Inflammatory macrophage (primary cell): ENCODE measurements around the gene IL1RL1.
A peak's percentile ranks its signal among the peaks of the same experiment; 100 is the strongest.

Source experiments
- DNase-seq, 2 donors: peaks; one replicate each; pipeline ENCODE4 v3.0.0-alpha.2; 2020 to 2022
- total RNA-seq, 18 experiments: gene quantifications; one replicate each; lab custom pipeline; 2026; ENCODE audit warnings: mixed read lengths in 6 of 18, inconsistent platforms in 2 of 18; lab: John Stamatoyannopoulos, UW

IL1RL1 gene
- 0 to 0.13 (median 0.05) reads per million in 18 experiments for total RNA-seq

DNA sequence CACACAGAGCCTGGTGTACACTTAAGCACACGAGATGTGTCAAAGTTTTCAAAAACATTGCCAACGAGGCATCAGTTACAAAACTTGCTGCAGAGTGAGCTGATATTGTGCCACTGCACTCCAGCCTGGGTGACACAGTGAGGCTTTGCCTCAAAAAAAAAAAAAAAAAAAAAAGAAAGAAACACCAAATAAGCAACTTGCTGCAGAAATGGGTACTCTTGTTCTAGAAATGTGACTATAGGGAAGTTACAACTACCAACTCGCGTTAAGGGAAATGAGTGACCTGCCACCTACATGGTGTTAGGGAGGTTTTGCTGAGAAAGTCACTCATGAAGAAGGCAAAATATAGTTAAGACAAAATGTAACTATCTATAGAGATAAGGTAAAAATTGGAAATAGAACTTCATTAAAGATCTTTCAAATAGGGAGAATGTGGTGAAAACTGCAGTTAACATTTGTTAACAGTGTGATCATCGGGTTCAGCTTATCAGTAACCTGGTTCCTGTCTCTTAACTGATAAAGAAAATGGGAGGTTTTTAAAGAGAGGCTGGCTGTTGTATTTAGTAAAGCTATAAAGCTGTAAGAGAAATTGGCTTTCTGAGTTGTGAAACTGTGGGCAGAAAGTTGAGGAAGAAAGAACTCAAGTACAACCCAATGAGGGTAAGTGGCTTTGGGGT is at the start of gene IL1RL1:
Gene IL1RL1, plus strand, starts transcription at position 600 of the 677 bp plus-strand sequence. CDS start 26,702 bp downstream, outside the sequence.
- DNase-seq = peak; percentile 79 to 81

DNA sequence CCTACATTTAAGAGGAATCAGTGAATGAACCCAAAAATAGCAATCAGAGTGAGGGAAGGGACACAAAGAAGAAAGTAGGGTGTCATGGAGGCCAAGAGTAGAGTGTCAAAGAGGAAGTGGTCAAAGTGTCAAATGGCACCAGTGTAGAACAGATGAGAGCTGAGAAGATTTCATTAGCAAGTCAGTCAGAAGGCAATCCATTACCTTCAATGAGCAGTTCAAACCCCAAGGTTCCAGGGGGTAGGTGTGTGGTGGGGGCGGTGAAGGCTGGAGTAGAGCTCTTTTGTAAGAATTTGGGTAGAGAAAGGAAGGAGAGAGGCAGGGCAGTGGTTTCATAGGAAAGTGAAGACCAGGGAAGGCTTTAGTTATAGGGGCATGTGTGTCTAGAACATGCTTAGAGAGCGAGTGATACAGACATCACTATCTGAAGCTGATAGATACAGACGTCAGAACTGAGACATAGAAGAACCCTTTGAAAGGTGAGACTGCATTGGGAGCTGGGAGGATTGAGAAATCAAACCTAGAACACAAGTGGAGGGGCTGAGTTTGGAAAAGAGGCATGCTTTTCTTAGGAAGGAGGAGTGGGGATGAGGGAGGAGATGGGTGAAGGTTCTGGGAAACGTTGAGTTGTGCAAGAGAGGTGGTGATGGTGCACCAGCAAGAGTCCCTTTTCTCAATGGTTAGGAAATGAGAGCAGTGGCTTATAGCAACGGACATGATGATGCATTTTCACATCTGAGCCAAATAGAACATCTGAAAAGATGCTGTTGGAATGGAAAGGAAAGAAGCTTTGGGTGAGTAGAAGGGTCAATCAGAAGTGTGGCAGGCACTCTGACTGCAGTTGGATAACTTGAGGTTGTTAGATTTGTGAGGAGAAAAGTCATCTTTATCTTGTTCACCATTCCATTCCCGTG is 48.9 kb upstream of the IL1RL1 start:
- DNase-seq = no peak

DNA sequence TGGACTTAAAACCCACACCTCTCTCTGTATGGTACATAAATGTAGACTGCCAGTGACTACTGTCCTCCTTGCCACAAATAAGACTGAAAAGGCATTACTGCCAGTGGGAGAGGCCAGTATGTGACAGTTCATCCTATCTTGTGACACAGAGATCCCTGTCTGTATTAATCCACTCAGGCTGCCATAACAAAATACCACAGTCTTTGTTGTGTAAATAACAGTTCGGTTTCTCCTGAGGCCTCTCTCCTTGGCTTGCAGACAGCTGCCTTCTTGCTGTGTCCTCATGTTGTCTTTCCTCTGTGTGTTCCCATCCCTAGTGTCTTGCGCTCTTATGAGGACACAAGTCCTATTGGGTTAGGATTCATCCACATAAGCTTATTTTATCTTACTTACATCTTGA is 46.4 kb upstream of the IL1RL1 start:
- no peak for DNase-seq

DNA sequence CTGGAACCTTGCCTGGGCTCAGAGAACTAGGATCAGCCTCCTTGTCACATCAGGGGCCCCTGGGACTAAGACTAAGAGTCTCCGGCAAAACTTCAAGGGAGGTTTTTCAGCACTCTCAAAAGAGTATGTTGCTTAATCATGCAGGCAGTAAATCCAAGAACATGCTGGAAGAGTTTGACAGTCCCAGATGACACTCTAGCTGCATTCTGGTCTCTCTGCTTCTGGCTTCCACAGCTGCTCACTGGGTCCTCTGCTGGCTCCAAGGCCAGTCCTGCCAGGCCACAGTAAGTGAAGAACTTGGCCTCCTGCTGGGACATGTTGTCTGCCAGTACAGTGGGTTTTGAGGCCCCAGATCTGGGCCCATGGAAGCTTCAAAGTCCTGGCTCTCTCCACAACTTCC is 45.2 kb upstream of the IL1RL1 start:
- DNase-seq = no peak

DNA sequence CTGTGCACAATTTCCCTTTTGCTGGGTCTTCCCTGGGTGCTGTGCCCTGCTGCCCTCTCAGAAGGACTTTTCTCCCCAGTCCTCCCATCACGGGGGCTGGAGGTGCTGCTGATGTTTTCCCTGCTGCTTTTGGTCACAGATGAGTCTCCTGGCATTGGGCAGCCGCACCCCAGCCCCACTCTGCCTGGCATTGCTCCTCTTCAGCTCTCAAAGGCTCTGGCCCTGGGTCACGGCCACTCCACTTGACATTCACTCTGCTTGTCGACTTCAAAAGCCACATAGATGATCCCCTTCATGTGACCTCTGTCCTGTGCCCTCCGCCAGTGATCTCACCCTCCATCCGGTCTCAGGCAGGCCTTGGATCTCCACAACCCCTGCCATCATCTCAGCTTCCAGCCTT is 43.6 kb upstream of the IL1RL1 start:
- no peak for DNase-seq

DNA sequence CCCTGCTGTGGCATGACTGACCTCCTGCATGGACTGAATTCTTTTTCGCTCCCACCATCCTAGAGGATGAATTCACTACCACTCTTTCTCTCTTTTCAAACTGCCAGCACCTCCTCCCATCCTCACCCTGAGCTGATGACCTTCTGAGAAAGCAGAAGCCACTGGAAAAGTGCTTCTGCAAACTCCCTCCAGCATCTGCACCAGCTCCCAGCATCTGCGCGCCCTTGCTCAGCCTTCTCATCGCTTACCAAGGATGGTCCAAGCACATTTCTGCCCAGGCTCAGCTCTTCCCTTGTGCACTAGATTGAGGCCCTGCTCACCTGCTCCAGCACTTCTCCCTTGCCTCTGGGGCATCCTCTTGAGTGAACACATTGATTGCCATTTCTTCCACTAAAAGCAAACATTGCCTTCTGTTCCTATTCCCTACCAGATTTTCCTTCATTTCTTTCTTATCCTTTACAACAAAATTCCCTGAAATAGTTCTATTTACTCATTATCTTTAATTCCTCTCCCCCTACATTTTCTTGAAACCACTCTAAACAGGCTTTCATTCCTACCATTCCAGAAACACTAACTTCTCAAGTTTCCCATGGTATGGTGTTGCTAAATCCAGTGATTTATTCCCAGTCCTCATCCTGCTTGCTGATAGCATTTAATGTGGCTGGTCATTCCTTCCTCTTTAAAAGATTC is 42.7 kb upstream of the IL1RL1 start:
- peak in 1 of 2 donors; percentile 18 for DNase-seq

DNA sequence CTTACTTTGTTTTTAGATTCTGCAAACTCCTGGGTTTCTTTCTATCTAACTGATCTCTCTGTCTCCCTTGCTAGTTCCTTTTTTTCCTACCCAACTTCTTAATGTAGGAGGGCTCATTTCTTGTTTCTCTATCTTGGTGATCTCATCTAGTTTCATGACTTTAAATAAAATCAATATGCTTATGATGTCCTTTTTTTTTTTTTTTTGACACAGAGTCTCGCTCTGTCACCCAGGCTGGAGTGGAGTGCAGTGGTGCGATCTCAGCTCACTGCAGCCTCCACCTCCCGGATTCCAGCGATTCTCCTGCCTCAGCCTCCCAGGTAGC is 42.2 kb upstream of the IL1RL1 start:
- peak; percentile 33 to 72 for DNase-seq

DNA sequence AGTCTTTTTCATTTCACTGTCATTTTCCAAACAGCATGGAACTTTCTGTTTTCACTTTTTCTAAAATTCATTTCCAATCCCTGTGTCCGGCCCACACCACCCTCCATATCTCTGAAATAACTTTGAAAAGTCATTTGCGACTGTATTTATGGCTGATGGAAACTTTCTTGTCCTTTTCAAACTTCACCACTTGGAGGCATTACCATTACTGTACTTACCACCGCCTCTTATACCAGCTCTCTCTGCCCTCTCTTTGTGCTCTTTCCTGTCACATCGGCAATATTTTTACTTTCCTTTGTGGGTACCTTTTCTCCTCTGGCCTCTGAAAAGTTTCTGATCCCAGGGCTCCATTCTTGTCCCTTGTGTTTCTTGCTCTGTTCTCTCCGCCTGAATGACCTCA is 39.5 kb upstream of the IL1RL1 start:
- DNase-seq = no peak

DNA sequence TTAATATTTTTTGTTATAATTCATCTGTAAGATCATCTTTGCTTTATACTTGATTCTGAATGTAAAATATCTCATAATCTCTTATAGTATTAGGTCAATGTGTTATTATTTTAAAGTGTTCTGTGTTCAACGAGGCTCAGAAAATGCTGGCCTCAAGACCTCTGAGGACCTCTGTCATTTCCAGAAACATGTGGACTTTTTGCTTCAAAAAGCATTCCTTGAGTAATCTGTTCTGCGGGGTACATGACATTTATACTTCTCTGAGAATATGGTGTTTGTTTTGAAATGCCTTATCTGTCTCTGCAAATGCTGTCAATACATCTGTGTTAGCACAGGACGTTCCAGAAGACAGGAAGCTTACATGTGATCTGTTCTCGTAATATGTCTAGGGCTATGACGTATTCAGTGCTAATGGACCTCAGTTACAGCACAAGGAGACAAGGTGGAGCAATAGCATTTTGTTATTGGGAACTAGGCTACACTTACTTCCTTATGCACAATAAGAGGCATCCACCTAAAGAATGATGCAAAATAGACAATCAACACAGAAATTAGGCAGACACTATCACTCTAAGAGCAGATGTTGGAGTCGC is 37.6 kb upstream of the IL1RL1 start:
- peak; percentile 81 to 89 for DNase-seq

DNA sequence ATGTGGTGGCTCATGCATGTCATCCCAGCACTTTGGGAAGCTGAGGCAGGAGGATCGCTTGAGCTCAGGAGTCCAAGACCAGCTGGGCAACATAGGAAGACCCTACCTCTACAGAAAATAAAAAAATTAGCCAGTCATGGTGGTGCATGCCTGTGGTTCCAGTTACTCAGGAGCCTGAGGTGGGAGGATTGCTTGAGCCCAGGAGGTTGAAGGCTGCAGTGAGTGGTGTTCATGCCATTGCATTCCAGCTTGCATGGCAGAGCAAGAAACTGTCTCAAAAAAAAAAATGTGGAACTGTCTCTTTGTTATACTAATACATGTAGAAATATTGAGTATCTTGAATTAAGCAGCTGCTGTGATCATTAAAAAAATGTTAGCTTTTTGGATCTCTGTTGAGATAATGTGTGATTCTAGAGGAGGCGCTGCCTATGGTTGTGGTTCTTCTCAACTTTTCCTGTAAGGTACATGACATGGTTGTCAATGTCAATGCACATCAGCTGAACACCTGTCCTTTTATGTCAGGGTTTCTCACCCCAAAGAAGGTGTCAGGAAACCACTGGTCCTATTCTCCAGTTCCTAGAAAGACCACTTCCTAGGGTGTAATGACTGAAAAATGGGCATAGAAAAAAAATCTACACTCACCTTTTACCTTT is 34.7 kb upstream of the IL1RL1 start:
- DNase-seq = no peak

DNA sequence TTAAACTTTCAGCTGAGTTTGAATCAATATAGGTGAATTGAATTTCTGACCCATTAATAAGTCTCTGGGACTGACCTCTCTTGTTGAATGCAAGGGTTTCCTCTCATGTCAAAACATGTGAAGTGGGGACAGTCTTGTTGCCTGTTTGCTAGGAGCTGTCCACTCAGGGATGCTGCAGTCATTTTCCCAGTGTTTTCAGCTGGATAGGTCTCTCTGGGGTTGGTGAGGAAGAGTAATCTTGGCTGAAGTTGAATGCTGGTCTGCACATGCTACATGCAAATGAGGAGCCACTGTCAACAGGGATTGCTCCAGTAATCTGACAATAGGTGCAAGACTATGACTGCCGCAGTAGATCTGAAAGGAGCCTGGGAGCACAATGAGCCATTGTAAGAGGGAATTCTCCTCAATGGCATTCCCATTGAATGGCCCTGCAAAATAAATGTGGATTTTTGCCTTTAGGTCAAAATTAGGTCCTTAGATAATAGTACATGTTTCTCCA is 34.1 kb upstream of the IL1RL1 start:
- no peak for DNase-seq

DNA sequence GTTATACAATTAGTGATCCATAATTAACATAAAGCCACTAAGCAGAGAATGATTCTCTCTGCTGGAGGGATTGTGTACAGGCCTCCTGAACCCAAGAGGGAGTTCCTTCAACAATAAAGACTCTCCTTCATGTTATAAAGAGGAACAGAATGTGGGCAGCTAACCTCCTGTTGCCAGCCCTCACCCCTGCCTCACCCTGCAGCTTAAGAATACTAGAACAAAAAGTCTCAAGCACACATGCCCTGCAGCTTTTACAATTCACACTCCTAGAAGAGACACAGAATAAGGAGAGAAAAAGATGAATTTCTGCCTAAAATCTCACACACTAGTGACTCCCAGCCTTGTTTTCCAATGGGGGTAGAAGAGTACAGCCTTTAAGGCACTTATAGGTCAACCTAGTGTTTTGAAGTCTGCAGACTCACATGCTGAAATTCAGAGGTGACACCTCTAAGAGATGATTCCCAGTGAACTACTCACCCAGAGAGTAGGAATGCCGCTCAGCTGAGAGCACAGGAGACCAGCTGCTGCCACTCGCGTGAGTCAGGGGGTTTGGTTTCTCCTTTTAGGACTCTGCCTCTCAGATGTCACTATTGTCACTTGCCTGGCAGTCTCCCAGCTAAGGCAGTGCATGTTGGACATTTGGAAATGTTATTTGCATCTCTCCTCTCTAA is 32.5 kb upstream of the IL1RL1 start:
- peak; percentile 48 to 53 for DNase-seq

DNA sequence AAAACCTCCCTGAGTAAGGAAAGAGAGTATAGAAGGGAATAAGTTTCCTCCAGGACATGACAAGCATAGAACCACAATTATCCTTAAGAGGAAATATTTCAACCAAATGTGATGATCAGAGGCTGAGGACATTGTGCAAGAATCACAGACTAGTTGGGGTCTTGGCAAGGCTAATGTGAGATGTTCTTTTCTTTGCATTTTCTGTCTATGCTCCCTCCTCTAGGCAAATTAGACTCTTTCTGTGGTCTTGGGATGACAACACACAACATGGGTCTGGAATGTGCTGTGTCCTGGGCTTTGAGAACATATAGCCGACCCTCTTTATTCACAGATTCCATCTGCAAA is 32.0 kb upstream of the IL1RL1 start:
- no peak for DNase-seq

DNA sequence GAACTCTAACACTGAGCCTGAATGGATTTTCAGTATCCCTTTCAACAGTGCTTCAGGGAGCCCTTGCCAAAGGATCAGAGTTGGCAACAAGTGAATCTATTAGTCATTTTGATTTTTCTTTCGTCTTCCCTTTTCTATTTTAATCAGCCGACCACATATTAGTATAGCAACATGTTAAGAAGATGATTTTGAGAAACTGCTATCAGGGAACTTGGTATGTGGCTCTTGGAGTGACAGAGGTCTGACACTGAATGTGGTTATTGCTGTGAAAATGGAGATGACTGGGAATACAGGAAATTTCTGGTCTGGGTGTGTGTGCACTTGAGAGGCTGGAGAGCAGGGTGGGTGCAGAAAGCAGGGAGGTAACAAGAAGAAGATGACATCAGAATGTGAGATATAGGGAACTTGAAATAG is 28.7 kb upstream of the IL1RL1 start:
- DNase-seq = peak; percentile 39 to 69

DNA sequence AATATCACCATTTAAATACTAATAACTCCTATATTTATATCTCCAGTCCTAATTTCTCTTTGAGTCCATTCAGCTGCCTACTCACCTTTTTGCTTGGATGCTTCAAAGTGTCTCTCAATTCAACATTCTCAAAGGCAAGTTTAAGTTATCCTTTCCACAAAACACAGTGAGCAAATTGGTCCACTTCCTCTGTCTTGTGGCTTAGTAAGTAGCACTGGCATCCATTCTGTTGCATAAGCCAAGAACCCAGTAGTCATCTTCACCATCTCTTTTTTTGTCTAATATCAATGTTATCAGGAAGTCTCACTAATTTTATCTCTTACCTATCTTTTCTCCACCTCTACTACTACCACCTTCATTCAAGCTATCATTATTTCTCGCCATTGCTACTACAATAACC is 27.4 kb upstream of the IL1RL1 start:
- peak; percentile 32 to 34 for DNase-seq

DNA sequence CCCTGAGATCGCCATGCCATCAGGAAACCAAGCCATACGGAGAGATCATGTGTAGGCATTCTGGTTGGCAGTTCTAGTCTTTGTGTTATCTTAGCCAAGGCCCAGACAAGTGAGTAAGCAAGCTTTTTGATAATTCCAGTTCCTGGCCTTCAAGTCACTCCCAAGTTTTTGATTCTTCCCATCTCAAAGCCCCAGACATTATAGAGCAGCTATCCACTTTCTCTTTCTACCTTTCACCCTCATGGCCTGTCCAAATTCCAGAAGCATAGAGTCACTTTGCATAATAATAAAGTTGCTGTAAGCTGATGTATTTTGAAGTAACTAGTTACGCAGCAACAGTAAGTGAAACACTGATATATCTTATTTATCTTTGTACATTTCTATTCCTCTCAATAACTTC is 26.8 kb upstream of the IL1RL1 start:
- DNase-seq = no peak

DNA sequence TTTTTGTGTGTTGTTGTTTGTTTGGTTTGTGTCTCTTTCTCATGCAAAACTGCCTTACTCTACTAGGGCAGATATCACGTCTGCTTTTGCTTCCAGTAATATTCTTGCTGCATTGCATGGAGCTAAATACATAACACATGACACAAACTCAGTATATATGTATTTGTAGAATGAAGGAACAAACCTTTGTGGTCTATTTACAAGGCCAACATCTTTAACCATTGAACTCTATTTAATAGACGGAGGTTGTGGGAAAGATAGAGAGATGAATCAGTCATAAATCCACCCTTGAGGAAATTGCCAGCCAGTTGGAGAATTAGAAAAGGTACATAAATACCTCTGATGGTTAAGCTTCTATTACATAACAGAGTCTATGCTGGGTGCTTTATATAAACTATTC is 26.0 kb upstream of the IL1RL1 start:
- no peak for DNase-seq

DNA sequence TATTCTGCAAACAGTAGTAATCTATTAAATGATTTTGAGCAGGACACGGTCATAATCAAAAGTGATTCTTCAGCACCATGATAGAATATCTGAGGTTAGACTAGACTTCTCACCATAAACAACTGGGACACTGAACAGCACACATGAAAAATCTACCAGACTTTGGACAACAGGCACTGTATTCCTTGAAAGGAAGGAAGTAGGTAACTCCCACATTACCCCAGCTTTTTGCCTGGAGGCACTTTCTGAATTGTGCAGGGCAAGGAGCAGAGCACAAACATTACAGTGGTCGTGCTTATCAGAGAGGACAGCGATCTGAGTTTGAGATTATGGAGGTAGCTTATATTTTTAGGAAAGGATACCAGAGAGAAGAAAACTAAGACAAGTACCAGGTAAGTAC is 25.3 kb upstream of the IL1RL1 start:
- no peak for DNase-seq

DNA sequence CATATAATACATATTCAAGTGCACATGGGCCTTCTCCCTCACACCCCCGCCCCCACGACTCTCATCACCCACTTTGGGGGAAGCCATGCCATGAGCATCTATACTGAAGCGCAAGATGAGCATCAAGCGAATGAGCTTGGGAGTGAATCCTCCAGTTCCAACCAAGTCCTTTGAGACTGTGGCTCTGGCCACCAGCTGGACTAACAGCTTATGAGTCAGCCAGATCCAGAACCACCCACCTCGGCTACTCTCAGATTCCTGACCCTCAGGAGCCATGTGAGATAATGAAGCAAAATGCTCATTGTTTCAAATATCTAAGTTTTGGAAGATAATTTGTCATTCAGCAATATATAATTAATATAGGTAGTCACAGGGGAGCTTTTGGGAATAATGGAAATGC is 22.2 kb upstream of the IL1RL1 start:
- no peak for DNase-seq

DNA sequence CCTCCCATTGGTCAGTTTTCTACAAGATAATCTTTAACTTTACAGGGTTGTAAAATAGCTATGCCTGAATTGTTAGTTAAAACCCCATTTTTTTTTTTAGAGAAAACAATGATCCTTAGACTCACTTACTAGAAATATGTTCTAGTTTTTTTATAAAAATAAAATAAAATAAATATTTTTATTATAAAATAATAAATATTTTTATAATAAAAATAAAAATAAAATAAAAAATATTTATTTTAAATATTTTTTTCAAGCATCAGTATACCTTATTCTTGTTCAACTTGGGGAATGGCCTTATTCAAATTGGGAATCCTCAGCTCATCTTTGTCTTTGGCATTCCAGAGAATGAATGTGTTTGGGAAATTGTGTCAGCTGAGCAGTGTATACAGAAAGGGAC is 20.8 kb upstream of the IL1RL1 start:
- no peak for DNase-seq

DNA sequence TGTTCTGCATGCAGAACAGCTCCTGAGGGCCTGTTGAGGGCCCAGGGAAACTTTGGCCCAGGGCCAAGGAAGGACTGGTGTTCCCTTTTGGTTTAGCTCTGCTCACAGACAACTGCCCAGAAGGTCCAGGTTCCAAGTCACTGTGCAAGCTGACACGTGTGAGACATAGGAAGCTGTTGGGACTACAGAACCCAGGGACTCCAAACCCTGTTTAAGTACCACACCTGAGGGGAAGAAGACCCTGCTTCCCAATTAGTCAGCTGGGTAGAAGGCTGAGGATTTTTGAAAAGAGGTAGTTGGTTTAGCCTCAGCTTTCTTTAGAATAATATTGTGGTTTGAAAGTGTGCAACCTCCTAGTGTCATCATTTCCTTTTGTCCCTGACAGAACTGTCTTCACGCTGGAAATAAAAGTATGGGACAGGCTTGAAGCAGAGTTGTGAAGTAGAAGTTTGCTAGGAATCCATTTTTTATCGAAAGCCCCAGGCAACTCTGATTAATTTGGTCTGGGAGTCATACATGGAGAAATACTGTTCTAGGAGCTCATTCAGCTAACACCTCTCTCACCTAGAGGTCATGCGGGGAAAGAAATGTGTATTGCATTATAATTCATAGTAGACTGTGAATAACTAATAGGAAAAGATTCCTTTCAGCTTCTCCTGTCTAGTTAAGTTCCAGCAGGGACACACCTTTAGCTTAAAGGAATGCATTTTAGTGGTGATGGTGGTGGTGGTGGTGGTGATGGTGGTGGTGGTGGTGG is 19.9 kb upstream of the IL1RL1 start:
- peak; percentile 65 to 84 for DNase-seq
